DLD1 (cell line): ENCODE data around the gene MOSMO.
"Not testable (repeated sequence)": the region's sequence is repeated elsewhere in the genome, so short reads cannot be mapped to it uniquely, and the experiment has no call there.

Experiments
- in situ Hi-C: cut with HindIII; loops from 2 replicates; pipeline ENCODE4 v1.10.0; 2017; ENCODE audit warnings: low sequenced_read_pairs

MOSMO gene

GRCh38 chr16:22088642-22089041 lies 80.7 kb downstream of the MOSMO start:
- in situ Hi-C loops, result loop anchor here (25.0 kb wide), 1 partner anchor 99 kb away; no protein-coding TSS in a partner anchor

- in situ Hi-C loops, result loop anchor here (25.0 kb wide), 1 partner anchor 97 kb away; no protein-coding TSS in a partner anchor
Measured at GRCh38 chr16:22089910-22090309, 82.0 kb downstream of the MOSMO start.

DNA sequence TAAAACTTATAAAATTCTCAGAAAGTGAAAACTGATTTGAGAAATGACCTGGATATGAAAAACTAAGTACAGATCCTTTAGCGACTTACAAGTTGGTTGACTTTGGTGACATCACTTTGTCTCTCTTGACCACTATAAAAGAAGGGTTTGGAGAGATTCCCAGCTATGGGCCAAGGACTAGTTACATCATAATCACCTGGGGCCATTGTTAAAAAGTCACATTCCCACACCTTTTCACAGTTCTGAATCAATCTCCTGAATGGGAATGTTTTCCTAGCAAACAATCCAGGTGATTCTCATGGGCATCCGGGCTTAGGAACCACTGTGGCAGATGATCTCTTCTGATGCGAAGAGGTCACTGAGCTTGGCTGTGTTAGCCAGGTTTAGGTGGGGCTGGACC lies 83.8 kb downstream of the MOSMO start:
- in situ Hi-C loops, result loop anchor here (25.0 kb wide), 1 partner anchor 96 kb away; no protein-coding TSS in a partner anchor

- in situ Hi-C loops, result loop anchor here (25.0 kb wide), 1 partner anchor 95 kb away; no protein-coding TSS in a partner anchor
Measured at GRCh38 chr16:22092143-22092933, 84.4 kb downstream of the MOSMO start, which contains the start of gene VWA3A. VWA3A (plus strand) TSS chr16:22092541; CDS start chr16:22092638, 97 bp downstream.

GRCh38 chr16:22093331-22093730 lies 85.4 kb downstream of the MOSMO start:
- in situ Hi-C loops, result loop anchor here (25.0 kb wide), 1 partner anchor 94 kb away; no protein-coding TSS in a partner anchor

- in situ Hi-C loops, result loop anchor here (25.0 kb wide), 1 partner anchor 93 kb away; no protein-coding TSS in a partner anchor
Measured at GRCh38 chr16:22093996-22094395, 86.1 kb downstream of the MOSMO start.

- in situ Hi-C loops, result loop anchor here (5.0 to 25.0 kb wide), 2 partner anchors 89 to 116 kb away; no protein-coding TSS in a partner anchor
Measured at GRCh38 chr16:22098405-22099255, 90.7 kb downstream of the MOSMO start.

- in situ Hi-C loops, result loop anchor here (5.0 to 25.0 kb wide), 2 partner anchors 88 to 117 kb away; no protein-coding TSS in a partner anchor
Measured at GRCh38 chr16:22099256-22099975, 91.5 kb downstream of the MOSMO start.

- in situ Hi-C loops, result no loop called here
Measured at GRCh38 chr16:22103441-22103840, 95.5 kb downstream of the MOSMO start.

GRCh38 chr16:22109258-22109898 lies 101.5 kb downstream of the MOSMO start:
- in situ Hi-C loops, result no loop called here

- in situ Hi-C loops, result not testable (repeated sequence)
Measured at GRCh38 chr16:22111629-22112028, 103.7 kb downstream of the MOSMO start.

DNA sequence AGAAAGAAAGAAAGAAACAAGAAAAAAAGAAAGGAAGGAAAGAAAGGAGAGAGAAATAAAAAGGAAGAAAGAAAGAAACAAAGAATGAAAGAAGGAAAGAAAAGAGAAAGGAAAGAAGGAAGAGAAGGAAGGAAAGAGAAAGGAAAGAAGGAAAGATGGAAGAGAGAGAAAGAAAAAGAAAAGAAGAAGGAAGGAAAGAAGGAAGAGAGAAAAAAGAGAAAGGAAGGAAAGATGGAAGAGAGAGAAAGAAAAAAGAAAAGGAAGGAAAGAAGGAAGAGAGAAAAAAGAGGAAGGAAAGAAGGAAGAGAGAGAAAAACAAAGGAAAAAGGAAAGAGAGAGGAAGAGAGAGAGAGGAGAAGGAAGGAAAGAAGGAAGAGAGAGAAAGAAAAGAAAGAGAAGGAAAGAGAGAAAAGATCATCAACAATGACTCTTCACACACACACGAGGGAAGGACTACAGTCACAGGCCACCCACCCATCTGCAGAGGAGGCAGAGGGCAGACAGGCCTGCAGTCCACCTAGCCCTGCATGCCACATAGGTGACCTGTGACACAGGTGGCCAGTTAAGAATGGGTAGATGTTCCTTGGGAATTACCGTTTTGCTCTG lies 108.3 kb downstream of the MOSMO start:
- in situ Hi-C loops, result no loop called here

DNA sequence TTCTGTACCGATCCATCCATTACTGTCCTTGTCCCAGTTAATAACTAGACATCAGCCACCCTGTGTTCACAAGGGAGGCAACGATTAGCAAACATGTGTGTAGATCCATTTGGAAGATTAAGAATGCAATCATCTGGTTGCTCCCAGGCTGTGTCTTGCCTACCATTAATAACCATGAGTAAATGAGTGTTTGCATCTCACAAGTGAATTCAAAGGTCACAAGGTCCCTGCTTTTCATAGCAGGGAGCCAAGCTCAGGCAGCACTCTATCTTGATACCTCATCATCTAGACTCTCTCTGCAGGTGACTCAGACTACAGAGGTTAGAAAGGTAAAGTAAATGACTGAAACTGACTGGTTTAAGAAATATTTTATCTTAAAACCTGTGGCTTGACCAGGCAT lies 109.7 kb downstream of the MOSMO start:
- in situ Hi-C loops, result no loop called here

DNA sequence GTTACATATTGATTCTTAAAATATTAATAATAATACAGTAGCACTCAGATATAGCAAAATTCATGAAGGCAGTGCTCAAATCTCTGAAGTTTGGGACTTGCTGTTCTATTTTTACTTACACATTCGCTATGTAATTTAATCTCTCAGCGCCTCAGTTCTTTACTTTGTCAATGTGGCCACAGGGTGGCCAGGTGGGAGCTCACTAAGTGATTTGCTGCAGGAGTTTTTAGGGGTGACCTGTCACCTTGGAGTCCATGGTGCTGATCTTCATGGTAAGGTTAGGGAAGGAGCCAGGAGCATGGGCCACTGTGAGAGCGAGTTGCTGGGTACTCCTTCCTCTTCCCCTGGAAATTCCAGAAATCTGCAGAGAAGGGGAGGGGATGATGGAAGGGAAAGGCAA lies 112.5 kb downstream of the MOSMO start:
- in situ Hi-C loops, result no loop called here

DNA sequence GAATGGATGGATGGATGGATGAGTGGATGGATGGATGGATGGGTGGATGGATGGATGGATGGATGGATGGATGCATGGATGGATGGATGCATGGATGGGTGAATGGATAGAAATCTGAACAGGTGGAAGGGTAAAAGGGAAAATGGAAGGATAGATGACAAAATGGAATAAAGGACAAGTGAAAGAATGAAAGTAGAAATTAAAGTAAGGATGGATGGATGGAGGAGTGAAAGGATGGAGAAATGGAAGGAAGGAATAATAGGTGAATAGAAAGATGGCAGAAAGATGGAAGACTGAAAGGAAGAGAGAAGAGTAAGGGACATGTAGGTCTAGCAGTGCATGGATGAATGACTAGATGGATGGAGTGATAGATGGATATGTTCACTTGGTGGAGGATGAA lies 114.3 kb downstream of the MOSMO start:
- in situ Hi-C loops, result no loop called here

DNA sequence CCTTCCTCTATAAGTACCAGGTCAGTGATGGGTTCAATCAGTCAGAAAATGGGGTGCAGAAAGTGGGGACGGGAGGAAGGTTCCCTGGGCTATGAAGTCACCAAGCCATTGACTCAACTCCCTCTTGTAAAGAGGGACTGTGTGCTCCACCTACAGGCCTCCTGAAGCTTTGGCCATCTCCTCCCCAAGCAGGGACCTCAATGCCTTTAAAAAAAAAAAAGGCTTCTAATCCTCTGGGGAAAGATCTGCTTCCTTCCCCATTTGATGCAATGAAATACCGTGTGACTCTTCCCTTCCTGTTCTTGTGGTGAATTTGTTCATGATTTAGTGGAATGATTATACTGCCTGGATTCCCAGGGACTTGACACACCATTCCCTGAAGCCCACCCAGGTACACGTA lies 115.2 kb downstream of the MOSMO start:
- in situ Hi-C loops, result no loop called here

- in situ Hi-C loops, result no loop called here
Measured at GRCh38 chr16:22123759-22124490, 116.0 kb downstream of the MOSMO start.

GRCh38 chr16:22124583-22125284 lies 116.8 kb downstream of the MOSMO start:
- in situ Hi-C loops, result no loop called here
